Measurements from ENCODE around the gene TTC6.

DNA sequence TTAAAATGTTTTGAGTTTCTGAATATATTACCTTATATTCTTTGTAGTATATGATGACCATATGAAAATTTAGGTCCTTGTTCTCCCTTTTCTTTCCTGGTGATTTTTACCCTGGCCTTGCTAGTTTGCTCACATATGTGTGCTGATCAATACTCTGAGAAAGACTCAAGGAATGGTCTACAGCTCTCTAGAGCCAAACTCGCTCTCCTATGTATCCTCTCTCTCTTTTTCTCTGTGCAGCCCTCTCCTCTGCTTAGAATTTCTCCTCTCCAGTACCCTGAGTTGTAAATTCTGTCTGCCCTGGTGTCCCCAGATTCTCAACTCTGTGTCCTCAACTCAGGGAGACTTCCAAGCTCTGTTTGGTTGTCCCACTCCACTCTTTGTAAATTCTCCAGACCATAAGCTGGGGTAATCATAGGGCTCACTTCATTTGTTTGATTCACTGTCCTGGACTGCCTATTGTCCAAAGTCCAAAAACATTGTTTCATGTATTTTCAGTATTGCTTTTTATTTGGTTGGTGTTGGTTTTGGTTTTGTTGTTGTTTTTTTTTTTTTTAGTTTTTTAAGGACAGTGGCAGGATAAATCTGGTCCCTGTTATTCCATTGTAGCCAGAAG lies 41.4 kb upstream of the TTC6 start:
- TF ChIP-seq POLR2A (IDR thresholded peaks at IDR 0.05; ENCODE audit: low read length) (no peak), RFX5 (IDR thresholded peaks at IDR 0.05) (no peak), HDAC2 (IDR thresholded peaks at IDR 0.05) (no peak), RAD21 (conservative IDR thresholded peaks at IDR 0.05 in 1 of 2, IDR thresholded peaks at IDR 0.05 in 1 of 2) (no peak), MAZ (IDR thresholded peaks at IDR 0.05; ENCODE audit: borderline replicate concordance, low read depth, low read length) (no peak), EHF (CRISPR knock-in tag; IDR thresholded peaks at IDR 0.05) (no peak), ZC3H11A (IDR thresholded peaks at IDR 0.05) (no peak)
- TF ChIP-seq, protein P1, sequence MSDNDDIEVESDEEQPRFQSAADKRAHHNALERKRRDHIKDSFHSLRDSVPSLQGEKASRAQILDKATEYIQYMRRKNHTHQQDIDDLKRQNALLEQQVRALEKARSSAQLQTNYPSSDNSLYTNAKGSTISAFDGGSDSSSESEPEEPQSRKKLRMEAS (IDR thresholded peaks at IDR 0.05): no peak
- TF ChIP-seq, protein P2, sequence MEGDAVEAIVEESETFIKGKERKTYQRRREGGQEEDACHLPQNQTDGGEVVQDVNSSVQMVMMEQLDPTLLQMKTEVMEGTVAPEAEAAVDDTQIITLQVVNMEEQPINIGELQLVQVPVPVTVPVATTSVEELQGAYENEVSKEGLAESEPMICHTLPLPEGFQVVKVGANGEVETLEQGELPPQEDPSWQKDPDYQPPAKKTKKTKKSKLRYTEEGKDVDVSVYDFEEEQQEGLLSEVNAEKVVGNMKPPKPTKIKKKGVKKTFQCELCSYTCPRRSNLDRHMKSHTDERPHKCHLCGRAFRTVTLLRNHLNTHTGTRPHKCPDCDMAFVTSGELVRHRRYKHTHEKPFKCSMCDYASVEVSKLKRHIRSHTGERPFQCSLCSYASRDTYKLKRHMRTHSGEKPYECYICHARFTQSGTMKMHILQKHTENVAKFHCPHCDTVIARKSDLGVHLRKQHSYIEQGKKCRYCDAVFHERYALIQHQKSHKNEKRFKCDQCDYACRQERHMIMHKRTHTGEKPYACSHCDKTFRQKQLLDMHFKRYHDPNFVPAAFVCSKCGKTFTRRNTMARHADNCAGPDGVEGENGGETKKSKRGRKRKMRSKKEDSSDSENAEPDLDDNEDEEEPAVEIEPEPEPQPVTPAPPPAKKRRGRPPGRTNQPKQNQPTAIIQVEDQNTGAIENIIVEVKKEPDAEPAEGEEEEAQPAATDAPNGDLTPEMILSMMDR (IDR thresholded peaks at IDR 0.05): no peak
- TF ChIP-seq, protein P3, sequence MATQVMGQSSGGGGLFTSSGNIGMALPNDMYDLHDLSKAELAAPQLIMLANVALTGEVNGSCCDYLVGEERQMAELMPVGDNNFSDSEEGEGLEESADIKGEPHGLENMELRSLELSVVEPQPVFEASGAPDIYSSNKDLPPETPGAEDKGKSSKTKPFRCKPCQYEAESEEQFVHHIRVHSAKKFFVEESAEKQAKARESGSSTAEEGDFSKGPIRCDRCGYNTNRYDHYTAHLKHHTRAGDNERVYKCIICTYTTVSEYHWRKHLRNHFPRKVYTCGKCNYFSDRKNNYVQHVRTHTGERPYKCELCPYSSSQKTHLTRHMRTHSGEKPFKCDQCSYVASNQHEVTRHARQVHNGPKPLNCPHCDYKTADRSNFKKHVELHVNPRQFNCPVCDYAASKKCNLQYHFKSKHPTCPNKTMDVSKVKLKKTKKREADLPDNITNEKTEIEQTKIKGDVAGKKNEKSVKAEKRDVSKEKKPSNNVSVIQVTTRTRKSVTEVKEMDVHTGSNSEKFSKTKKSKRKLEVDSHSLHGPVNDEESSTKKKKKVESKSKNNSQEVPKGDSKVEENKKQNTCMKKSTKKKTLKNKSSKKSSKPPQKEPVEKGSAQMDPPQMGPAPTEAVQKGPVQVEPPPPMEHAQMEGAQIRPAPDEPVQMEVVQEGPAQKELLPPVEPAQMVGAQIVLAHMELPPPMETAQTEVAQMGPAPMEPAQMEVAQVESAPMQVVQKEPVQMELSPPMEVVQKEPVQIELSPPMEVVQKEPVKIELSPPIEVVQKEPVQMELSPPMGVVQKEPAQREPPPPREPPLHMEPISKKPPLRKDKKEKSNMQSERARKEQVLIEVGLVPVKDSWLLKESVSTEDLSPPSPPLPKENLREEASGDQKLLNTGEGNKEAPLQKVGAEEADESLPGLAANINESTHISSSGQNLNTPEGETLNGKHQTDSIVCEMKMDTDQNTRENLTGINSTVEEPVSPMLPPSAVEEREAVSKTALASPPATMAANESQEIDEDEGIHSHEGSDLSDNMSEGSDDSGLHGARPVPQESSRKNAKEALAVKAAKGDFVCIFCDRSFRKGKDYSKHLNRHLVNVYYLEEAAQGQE (IDR thresholded peaks at IDR 0.05): no peak
- TF ChIP-seq, protein P4, sequence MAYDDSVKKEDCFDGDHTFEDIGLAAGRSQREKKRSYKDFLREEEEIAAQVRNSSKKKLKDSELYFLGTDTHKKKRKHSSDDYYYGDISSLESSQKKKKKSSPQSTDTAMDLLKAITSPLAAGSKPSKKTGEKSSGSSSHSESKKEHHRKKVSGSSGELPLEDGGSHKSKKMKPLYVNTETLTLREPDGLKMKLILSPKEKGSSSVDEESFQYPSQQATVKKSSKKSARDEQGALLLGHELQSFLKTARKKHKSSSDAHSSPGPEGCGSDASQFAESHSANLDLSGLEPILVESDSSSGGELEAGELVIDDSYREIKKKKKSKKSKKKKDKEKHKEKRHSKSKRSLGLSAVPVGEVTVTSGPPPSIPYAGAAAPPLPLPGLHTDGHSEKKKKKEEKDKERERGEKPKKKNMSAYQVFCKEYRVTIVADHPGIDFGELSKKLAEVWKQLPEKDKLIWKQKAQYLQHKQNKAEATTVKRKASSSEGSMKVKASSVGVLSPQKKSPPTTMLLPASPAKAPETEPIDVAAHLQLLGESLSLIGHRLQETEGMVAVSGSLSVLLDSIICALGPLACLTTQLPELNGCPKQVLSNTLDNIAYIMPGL (CRISPR knock-in tag; IDR thresholded peaks at IDR 0.05; ENCODE audit: borderline replicate concordance): no peak
